Measurements from ENCODE around the gene ZNF771.

Gene ZNF771

GRCh38 chr16:30407102-30407803 is at the start of gene ZNF771:
Gene ZNF771 (plus strand): TSS chr16:30407606. CDS start chr16:30408054, 448 bp downstream.
- DNase-seq (ENCODE audit: extremely low spot score, insufficient read length, low read depth): peak; percentile 78
- FAIRE-seq: peak; percentile 70

- DNase-seq (ENCODE audit: extremely low spot score, insufficient read length, low read depth) (no peak), FAIRE-seq (no peak)
Observed at GRCh38 chr16:30357715-30358576, 49.5 kb upstream of the ZNF771 start.

GRCh38 chr16:30358577-30358936 is 48.8 kb upstream of the ZNF771 start:
- FAIRE-seq (no peak), DNase-seq (ENCODE audit: extremely low spot score, insufficient read length, low read depth) (no peak)

- DNase-seq (ENCODE audit: extremely low spot score, insufficient read length, low read depth) (no peak), FAIRE-seq (no peak)
Observed at GRCh38 chr16:30358990-30359870, 48.2 kb upstream of the ZNF771 start.

GRCh38 chr16:30359871-30360170 is 47.6 kb upstream of the ZNF771 start:
- DNase-seq (ENCODE audit: extremely low spot score, insufficient read length, low read depth) (no peak), FAIRE-seq (no peak)

GRCh38 chr16:30361180-30361579 is 46.2 kb upstream of the ZNF771 start:
- DNase-seq (ENCODE audit: extremely low spot score, insufficient read length, low read depth): no peak
- FAIRE-seq: no peak

- DNase-seq (ENCODE audit: extremely low spot score, insufficient read length, low read depth): no peak
- FAIRE-seq: no peak
Observed at GRCh38 chr16:30365200-30365599, 42.2 kb upstream of the ZNF771 start.

- no peak for DNase-seq (ENCODE audit: extremely low spot score, insufficient read length, low read depth)
- no peak for FAIRE-seq
Observed at GRCh38 chr16:30366511-30366910, 40.9 kb upstream of the ZNF771 start.

- FAIRE-seq: no peak
- no peak for DNase-seq (ENCODE audit: extremely low spot score, insufficient read length, low read depth)
Observed at GRCh38 chr16:30367349-30368009, 39.9 kb upstream of the ZNF771 start.

GRCh38 chr16:30368122-30368791 is 39.1 kb upstream of the ZNF771 start:
- FAIRE-seq: no peak

GRCh38 chr16:30368792-30369090 is 38.7 kb upstream of the ZNF771 start:
- no peak for FAIRE-seq
- no peak for DNase-seq (ENCODE audit: extremely low spot score, insufficient read length, low read depth)

More at GRCh38 chr16:30368122-30368791, 39.1 kb upstream of the ZNF771 start:
- DNase-seq (ENCODE audit: extremely low spot score, insufficient read length, low read depth): no peak

GRCh38 chr16:30369091-30369937 is 38.1 kb upstream of the ZNF771 start:
- no peak for FAIRE-seq
- DNase-seq (ENCODE audit: extremely low spot score, insufficient read length, low read depth): no peak

- DNase-seq (ENCODE audit: extremely low spot score, insufficient read length, low read depth): no peak
- no peak for FAIRE-seq
Observed at GRCh38 chr16:30369938-30370455, 37.4 kb upstream of the ZNF771 start.

- peak; percentile 86 for DNase-seq (ENCODE audit: extremely low spot score, insufficient read length, low read depth)
- peak; percentile 100 for FAIRE-seq
Observed at GRCh38 chr16:30370456-30371247, 36.8 kb upstream of the ZNF771 start, which contains the start of gene TBC1D10B. Gene TBC1D10B (minus strand): TSS chr16:30370494. CDS start chr16:30370183, 311 bp downstream.

GRCh38 chr16:30371248-30371816 is 36.1 kb upstream of the ZNF771 start:
- no peak for DNase-seq (ENCODE audit: extremely low spot score, insufficient read length, low read depth)
- FAIRE-seq: no peak

GRCh38 chr16:30372038-30372712 is 35.2 kb upstream of the ZNF771 start:
- DNase-seq (ENCODE audit: extremely low spot score, insufficient read length, low read depth) (no peak), FAIRE-seq (no peak)

GRCh38 chr16:30372725-30373124 is 34.7 kb upstream of the ZNF771 start:
- no peak for FAIRE-seq

More at GRCh38 chr16:30372725-30373124, 34.7 kb upstream of the ZNF771 start:
- no peak for DNase-seq (ENCODE audit: extremely low spot score, insufficient read length, low read depth)

Data from GM18507 (cell line).